Activated CD8-positive, alpha-beta T cell treated with anti-CD3 and anti-CD28 coated beads, Interleukin-2, amount 10 ng/mL, durations not matched to agents 7 days and 5 days (primary cell): ENCODE results near the gene ENTPD1. TPM values are rescaled to one million over a fixed set of nuclear protein-coding genes. Genes with fewer than 3 reads are reported as not detected.
A peak's percentile ranks its signal among the peaks of the same experiment; 100 is the strongest.

Source experiments
- ATAC-seq: fragments of 150-1000 bp; cut with Tn5 transposase; one replicate; pipeline ENCODE4 v1.10.0; 2021; ENCODE audit warnings: moderate library complexity
- CTCF ChIA-PET: fragments of 350-600 bp; sonication (Branson Sonifier 250); formaldehyde crosslinking; loops from one replicate; lab custom pipeline; 2021; ENCODE audit warnings: antibody characterized with exemption; lab: Charles Lee
- POLR2A ChIA-PET: fragments of 350-600 bp; sonication (Branson Sonifier 250); formaldehyde crosslinking; loops from one replicate; lab custom pipeline; 2021; ENCODE audit warnings: antibody characterized with exemption; lab: Charles Lee
- DNase-seq: peaks from one replicate; pipeline ENCODE4 v3.0.0-alpha.2; 2020
- H3K27ac Mint-ChIP-seq: one replicate; pipeline ENCODE4 v1.8.0; 2021; ENCODE audit warnings: mild to moderate bottlenecking, mixed read lengths
- H3K27me3 Mint-ChIP-seq: one replicate; pipeline ENCODE4 v1.8.0; 2021; ENCODE audit warnings: low read depth, mixed read lengths
- H3K36me3 Mint-ChIP-seq: one replicate; pipeline ENCODE4 v1.8.0; 2021; ENCODE audit warnings: low read depth, mixed read lengths
- H3K4me1 Mint-ChIP-seq: one replicate; pipeline ENCODE4 v1.8.0; 2021; ENCODE audit warnings: low read depth, mixed read lengths
- H3K4me3 Mint-ChIP-seq: one replicate; pipeline ENCODE4 v1.8.0; 2021; ENCODE audit warnings: mild to moderate bottlenecking, mixed read lengths
- H3K9me3 Mint-ChIP-seq: one replicate; pipeline ENCODE4 v1.8.0; 2022; ENCODE audit warnings: mixed read lengths; ENCODE audit not compliant: insufficient read depth
- total RNA-seq, 2 experiments: library from RNA; stranded (reverse); gene quantifications; one replicate each; pipeline ENCODE4 v1.2.3, GENCODE V29; 2021

The ENTPD1 gene
- total RNA-seq, 2 experiments from 2014 or later, result 14.2 to 14.9 TPM

GRCh38 chr10:95814011-95814727, 58.2 kb downstream of the ENTPD1 start:
- Mint-ChIP-seq H3K4me3 (no peak overlapping the region), H3K9me3 (no peaks in the 10 kb centered on the region), H3K27ac (no peak overlapping the region), H3K36me3 (peaks cover 40% of the 10 kb centered on the region), H3K27me3 (peaks cover 10% of the 10 kb centered on the region), H3K4me1 (peaks cover 11% of the 10 kb centered on the region)
- ChIA-PET CTCF (interaction anchor here (1.2 to 1.3 kb wide), 2 partner anchors 17 to 120 kb away, joined by 3 to 6 read pairs; partner anchors contain the start of gene TCTN3), POLR2A (interaction anchor here (0.6 kb wide), 1 partner anchor 53 kb away, joined by 3 read pairs; no protein-coding TSS in a partner anchor)
- ATAC-seq (no peak), DNase-seq (no peak)

GRCh38 chr10:95815133-95815532, 59.2 kb downstream of the ENTPD1 start:
- Mint-ChIP-seq H3K4me1 (peaks cover 20% of the 10 kb centered on the region), H3K27ac (no peak overlapping the region), H3K27me3 (peaks cover 14% of the 10 kb centered on the region), H3K36me3 (peaks cover 47% of the 10 kb centered on the region), H3K4me3 (no peak overlapping the region), H3K9me3 (no peaks in the 10 kb centered on the region)
- CTCF ChIA-PET, result interaction anchor here (1.3 kb wide), 1 partner anchor 121 kb away, joined by 6 read pairs; the partner anchor contains the start of gene TCTN3
- ATAC-seq, result no peak
- POLR2A ChIA-PET, result interaction anchor here (0.6 kb wide), 1 partner anchor 52 kb away, joined by 3 read pairs; no protein-coding TSS in a partner anchor
- no peak for DNase-seq

- peaks cover 26% of the 10 kb centered on the region for H3K4me1 Mint-ChIP-seq
- H3K27ac Mint-ChIP-seq, result no peak overlapping the region
- CTCF ChIA-PET, result interaction anchor here (1.6 to 1.8 kb wide), 2 partner anchors 26 to 30 kb away, joined by 3 to 4 read pairs; no protein-coding TSS in a partner anchor
- POLR2A ChIA-PET, result no interaction called here
- no peak overlapping the region for H3K4me3 Mint-ChIP-seq
- H3K36me3 Mint-ChIP-seq, result peaks cover 45% of the 10 kb centered on the region
- DNase-seq, result no peak
- peaks cover 18% of the 10 kb centered on the region for H3K27me3 Mint-ChIP-seq
- no peak for ATAC-seq
- H3K9me3 Mint-ChIP-seq, result no peaks in the 10 kb centered on the region
Measured at GRCh38 chr10:95815701-95816240, 59.8 kb downstream of the ENTPD1 start.

DNA sequence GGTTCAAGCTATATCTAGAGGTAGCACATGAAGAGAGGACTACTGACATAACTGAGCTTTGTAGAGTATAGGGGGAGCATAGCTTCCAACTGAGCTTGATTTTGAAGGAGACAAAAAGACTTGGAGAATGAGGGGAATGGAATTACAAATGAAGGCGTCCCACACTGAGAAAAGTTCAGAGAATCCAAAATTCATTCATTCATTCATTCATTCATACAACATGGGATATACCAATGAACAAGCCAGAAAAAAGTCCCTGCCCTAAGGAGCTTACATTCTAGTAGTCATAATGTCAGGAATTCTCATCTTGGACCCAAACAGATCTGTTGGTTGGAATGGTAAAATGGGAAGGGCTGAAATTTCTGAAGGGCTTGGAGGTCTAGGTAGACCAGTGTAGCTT, 62.0 kb downstream of the ENTPD1 start:
- ATAC-seq (no peak), DNase-seq (no peak)
- peaks cover 45% of the 10 kb centered on the region for H3K36me3 Mint-ChIP-seq

GRCh38 chr10:95818668-95819067, 62.7 kb downstream of the ENTPD1 start:
- no peak overlapping the region for H3K27ac Mint-ChIP-seq
- ChIA-PET POLR2A (interaction anchor here (0.6 to 1.7 kb wide), 2 partner anchors 125 to 1929 kb away, joined by 3 to 4 read pairs; partner anchors contain the start of gene TCTN3), CTCF (interaction anchor here (1.0 to 3.8 kb wide), 5 partner anchors 13 to 124 kb away, joined by 3 to 29 read pairs (median 7); partner anchors contain the start of gene TCTN3)
- H3K36me3 Mint-ChIP-seq, result peaks cover 49% of the 10 kb centered on the region
- no peaks in the 10 kb centered on the region for H3K9me3 Mint-ChIP-seq
- H3K27me3 Mint-ChIP-seq, result peaks cover 21% of the 10 kb centered on the region
- no peak overlapping the region for H3K4me3 Mint-ChIP-seq
- no peak for DNase-seq
- ATAC-seq, result no peak
- peaks cover 37% of the 10 kb centered on the region for H3K4me1 Mint-ChIP-seq

More for the DNA sequence above, 62.0 kb downstream of the ENTPD1 start:
- Mint-ChIP-seq H3K27ac (no peak overlapping the region), H3K9me3 (no peaks in the 10 kb centered on the region), H3K4me1 (peaks cover 37% of the 10 kb centered on the region), H3K4me3 (no peak overlapping the region), H3K27me3 (peaks cover 18% of the 10 kb centered on the region)
- ChIA-PET POLR2A (interaction anchor here (0.6 to 0.9 kb wide), 2 partner anchors 124 to 1930 kb away, joined by 3 to 4 read pairs; partner anchors contain the start of gene TCTN3), CTCF (interaction anchor here (0.6 to 3.8 kb wide), 5 partner anchors 14 to 123 kb away, joined by 3 to 29 read pairs (median 7); partner anchors contain the start of gene TCTN3)

DNA sequence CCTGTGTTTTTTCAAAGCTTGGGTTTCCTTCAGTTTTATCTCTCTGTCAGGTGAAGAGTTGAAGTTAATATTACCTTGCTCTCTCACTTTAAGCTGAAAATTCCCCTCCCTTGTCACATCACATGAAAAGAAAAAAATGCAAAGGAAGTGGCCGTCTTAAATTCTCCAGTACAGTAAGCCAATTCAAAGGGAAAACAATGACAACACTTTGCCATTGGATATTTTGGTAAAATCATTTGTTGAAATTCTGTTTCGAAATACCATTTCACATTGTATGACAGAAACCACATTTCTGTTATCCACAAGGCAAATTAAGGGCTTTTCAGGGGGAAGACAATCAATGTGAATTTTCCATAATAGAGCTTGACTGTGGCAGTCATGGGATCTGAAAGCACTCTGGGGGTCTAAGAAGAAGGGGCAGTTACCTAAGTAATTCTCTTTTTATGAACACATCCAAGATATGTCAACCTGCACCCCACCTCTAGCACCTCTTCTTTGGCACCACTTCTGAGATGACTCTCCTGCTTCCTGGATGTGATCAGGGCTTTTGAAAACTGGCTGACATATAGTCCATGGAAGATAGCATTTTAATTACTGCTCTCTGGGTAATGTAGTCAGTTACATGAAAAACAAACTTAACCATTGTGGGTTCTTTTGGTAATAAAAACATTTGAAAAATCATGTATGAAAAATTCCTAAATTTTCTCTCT, 63.8 kb downstream of the ENTPD1 start:
- Mint-ChIP-seq H3K27me3 (peaks cover 21% of the 10 kb centered on the region), H3K4me3 (no peak overlapping the region), H3K27ac (peak overlapping the region; percentile 26), H3K9me3 (no peaks in the 10 kb centered on the region), H3K36me3 (peaks cover 53% of the 10 kb centered on the region), H3K4me1 (peaks cover 33% of the 10 kb centered on the region)
- no peak for ATAC-seq
- ChIA-PET CTCF (interaction anchor here (1.0 to 3.9 kb wide), 6 partner anchors 10 to 125 kb away, joined by 3 to 29 read pairs (median 8); partner anchors contain the start of gene TCTN3), POLR2A (interaction anchor here (0.6 to 1.7 kb wide), 3 partner anchors 10 to 126 kb away, joined by 3 to 4 read pairs (median 4); partner anchors contain the start of gene TCTN3)
- DNase-seq, result no peak

- Mint-ChIP-seq H3K27me3 (peaks cover 21% of the 10 kb centered on the region), H3K4me3 (no peak overlapping the region), H3K27ac (no peak overlapping the region), H3K9me3 (no peaks in the 10 kb centered on the region), H3K36me3 (peaks cover 52% of the 10 kb centered on the region), H3K4me1 (peaks cover 32% of the 10 kb centered on the region)
- ATAC-seq (no peak), DNase-seq (no peak)
- CTCF ChIA-PET, result interaction anchor here (0.9 to 3.9 kb wide), 6 partner anchors 10 to 127 kb away, joined by 4 to 21 read pairs (median 7); partner anchors contain the start of genes ENTPD1 and TCTN3
- POLR2A ChIA-PET, result interaction anchor here (0.7 to 2.1 kb wide), 5 partner anchors 11 to 127 kb away, joined by 3 to 14 read pairs (median 4); partner anchors contain the start of gene TCTN3
Measured at GRCh38 chr10:95820363-95820762, 64.4 kb downstream of the ENTPD1 start.

DNA sequence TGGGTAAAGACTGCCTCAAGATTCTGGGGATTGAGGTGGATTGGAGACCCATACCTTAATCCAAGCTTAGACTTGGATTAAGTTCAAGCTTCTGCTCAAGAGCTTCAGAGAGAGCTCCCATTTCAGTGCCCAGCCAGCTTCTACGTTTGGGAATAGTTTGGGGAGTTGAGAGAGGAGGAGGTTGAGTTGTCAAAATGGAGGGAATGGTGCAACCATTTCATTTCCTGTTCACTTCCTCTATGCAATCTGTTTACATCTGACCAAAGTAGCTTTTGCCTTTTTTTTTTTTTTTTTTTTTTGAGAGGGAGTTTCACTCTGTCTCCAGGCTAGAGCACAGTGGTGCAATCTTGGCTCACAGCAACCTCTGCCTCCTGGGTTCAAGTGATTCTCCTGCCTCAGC, 65.8 kb downstream of the ENTPD1 start:
- H3K27me3 Mint-ChIP-seq, result peaks cover 21% of the 10 kb centered on the region
- no peak overlapping the region for H3K4me3 Mint-ChIP-seq
- peaks cover 52% of the 10 kb centered on the region for H3K36me3 Mint-ChIP-seq
- H3K27ac Mint-ChIP-seq, result peak overlapping the region; percentile 81
- H3K4me1 Mint-ChIP-seq, result peaks cover 32% of the 10 kb centered on the region
- DNase-seq (no peak), ATAC-seq (no peak)
- ChIA-PET POLR2A (interaction anchor here (1.2 to 2.1 kb wide), 2 partner anchors 10 to 65 kb away, joined by 3 to 14 read pairs; no protein-coding TSS in a partner anchor), CTCF (interaction anchor here (1.5 to 3.9 kb wide), 5 partner anchors 11 to 128 kb away, joined by 5 to 21 read pairs (median 8); partner anchors contain the start of gene TCTN3)
- no peaks in the 10 kb centered on the region for H3K9me3 Mint-ChIP-seq

DNA sequence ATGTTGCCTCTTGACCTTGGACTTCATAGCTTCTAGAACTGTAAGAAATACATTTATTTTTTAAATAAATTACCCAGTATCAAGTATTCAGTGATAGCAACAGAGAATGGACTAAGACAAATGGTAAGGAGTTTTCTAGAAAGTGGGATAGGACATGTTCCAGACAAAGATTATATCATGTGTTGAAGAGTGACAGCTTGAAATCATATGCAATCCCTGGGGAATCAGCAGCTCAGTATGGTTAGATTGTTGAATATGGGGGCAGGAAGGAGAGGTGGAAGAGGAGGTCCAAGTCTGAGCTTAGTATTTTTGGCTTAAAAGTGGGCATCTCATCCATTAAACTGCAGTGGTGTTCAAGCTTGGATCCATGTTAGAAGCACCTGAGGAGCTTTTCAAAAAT, 74.1 kb downstream of the ENTPD1 start:
- H3K4me1 Mint-ChIP-seq, result peaks cover 50% of the 10 kb centered on the region
- peaks cover 36% of the 10 kb centered on the region for H3K36me3 Mint-ChIP-seq
- CTCF ChIA-PET, result interaction anchor here (0.7 to 25.7 kb wide), 8 partner anchors 9 to 137 kb away, joined by 3 to 775 read pairs (median 4); partner anchors contain the start of gene TCTN3
- no peak for DNase-seq
- POLR2A ChIA-PET, result interaction anchor here (0.7 to 3.2 kb wide), 4 partner anchors 9 to 36 kb away, joined by 3 to 24 read pairs (median 3); no protein-coding TSS in a partner anchor
- peaks cover 3% of the 10 kb centered on the region for H3K9me3 Mint-ChIP-seq
- H3K27me3 Mint-ChIP-seq, result no peaks in the 10 kb centered on the region
- ATAC-seq, result no peak
- no peak overlapping the region for H3K4me3 Mint-ChIP-seq
- peak overlapping the region; percentile 96 for H3K27ac Mint-ChIP-seq

GRCh38 chr10:95831076-95831475, 75.1 kb downstream of the ENTPD1 start:
- H3K4me3 Mint-ChIP-seq, result peak overlapping the region; percentile 70
- H3K9me3 Mint-ChIP-seq, result peaks cover 3% of the 10 kb centered on the region
- H3K27ac Mint-ChIP-seq, result peak overlapping the region; percentile 96
- peaks cover 60% of the 10 kb centered on the region for H3K4me1 Mint-ChIP-seq
- CTCF ChIA-PET, result interaction anchor here (1.6 to 25.7 kb wide), 6 partner anchors 12 to 138 kb away, joined by 3 to 775 read pairs (median 19); partner anchors contain the start of gene TCTN3
- POLR2A ChIA-PET, result interaction anchor here (0.8 to 3.5 kb wide), 9 partner anchors 10 to 75 kb away, joined by 3 to 35 read pairs (median 14); partner anchors contain the start of gene ENTPD1
- no peak for ATAC-seq
- peaks cover 44% of the 10 kb centered on the region for H3K36me3 Mint-ChIP-seq
- no peak for DNase-seq
- H3K27me3 Mint-ChIP-seq, result no peaks in the 10 kb centered on the region
